HG02884 (cell line): Measurements from ENCODE around the gene TRAF3.

Source experiments
- ATAC-seq: cut with Tn5 transposase; IDR thresholded peaks from one replicate; pipeline ENCODE4 v1.9.1; 2021; ENCODE audit warnings: mild to moderate bottlenecking, moderate library complexity; ENCODE audit not compliant: unreplicated experiment

TRAF3 gene

GRCh38 chr14:102775855-102776760 is 1.1 kb upstream of the TRAF3 start:
- ATAC-seq, result no peak

GRCh38 chr14:102777711-102778337 is 575 bp downstream of the TRAF3 start:
- peak; percentile 18 for ATAC-seq

GRCh38 chr14:102778338-102779083 is 1.3 kb downstream of the TRAF3 start:
- no peak for ATAC-seq

GRCh38 chr14:102779084-102779462 is 1.8 kb downstream of the TRAF3 start:
- no peak for ATAC-seq

- no peak for ATAC-seq
Observed at GRCh38 chr14:102779574-102780315, 2.5 kb downstream of the TRAF3 start.

GRCh38 chr14:102781063-102781462 is 3.8 kb downstream of the TRAF3 start:
- no peak for ATAC-seq

- ATAC-seq, result no peak
Observed at GRCh38 chr14:102782974-102783373, 5.7 kb downstream of the TRAF3 start.

GRCh38 chr14:102784892-102785594 is 7.8 kb downstream of the TRAF3 start:
- ATAC-seq, result no peak

GRCh38 chr14:102785595-102785963 is 8.3 kb downstream of the TRAF3 start:
- no peak for ATAC-seq

GRCh38 chr14:102786768-102787167 is 9.5 kb downstream of the TRAF3 start:
- ATAC-seq, result no peak

- no peak for ATAC-seq
Observed at GRCh38 chr14:102789349-102789748, 12.1 kb downstream of the TRAF3 start.

GRCh38 chr14:102793531-102794328 is 16.5 kb downstream of the TRAF3 start:
- ATAC-seq, result no peak

GRCh38 chr14:102795060-102795925 is 18.0 kb downstream of the TRAF3 start:
- no peak for ATAC-seq

GRCh38 chr14:102796661-102797190 is 19.5 kb downstream of the TRAF3 start:
- ATAC-seq, result no peak

GRCh38 chr14:102798926-102799325 is 21.7 kb downstream of the TRAF3 start:
- no peak for ATAC-seq

- no peak for ATAC-seq
Observed at GRCh38 chr14:102799684-102800562, 22.7 kb downstream of the TRAF3 start.

GRCh38 chr14:102802834-102803523 is 25.7 kb downstream of the TRAF3 start:
- no peak for ATAC-seq
